ENCODE measurements around the gene MYOCD. TPM values are rescaled to one million over a fixed set of nuclear protein-coding genes. Genes with fewer than 3 reads are reported as not detected.

MYOCD gene
- total RNA-seq, 1 experiment from 2014 or later, result 1.2 TPM

- no peak for TF ChIP-seq IRF2 (CRISPR knock-in tag; IDR thresholded peaks at IDR 0.05; ENCODE audit: borderline replicate concordance, low read depth)
Measured at GRCh38 chr17:12622726-12623125, 43.0 kb upstream of the MYOCD start (continued).

DNA sequence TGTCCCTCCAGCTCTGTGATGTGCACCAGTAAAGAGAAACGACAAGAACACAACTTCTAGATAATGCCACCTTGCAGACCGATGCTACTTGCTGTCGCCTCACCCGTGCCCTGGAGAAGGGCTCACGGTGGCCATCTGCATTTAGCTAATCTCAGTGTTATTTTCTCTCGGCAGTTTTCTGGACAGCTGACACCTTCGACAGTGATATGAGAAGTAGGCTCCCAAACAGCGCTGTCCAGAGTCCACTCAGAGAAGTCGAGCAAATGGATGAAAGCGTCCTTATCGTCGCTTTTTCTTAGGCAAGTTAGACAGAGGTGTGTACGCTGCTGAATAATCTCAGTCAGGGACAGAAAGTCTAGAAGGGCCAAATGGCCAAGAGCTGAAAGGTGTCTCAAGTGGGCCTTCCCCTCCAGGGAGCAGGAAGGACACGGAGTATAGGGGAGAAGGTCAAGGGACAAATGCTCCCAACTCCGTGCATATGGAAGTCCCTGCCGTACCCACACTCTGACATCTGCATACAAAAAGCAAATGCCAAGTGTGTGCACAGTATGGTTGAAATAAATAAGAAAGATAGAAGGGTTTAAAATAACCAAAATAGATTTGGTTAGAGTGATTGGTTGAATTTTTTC is 42.4 kb upstream of the MYOCD start:
- Mint-ChIP-seq H3K27me3 (ENCODE audit: low read depth) (no peaks in the 10 kb centered on the region), H3K36me3 (no peaks in the 10 kb centered on the region), H3K4me1 (peaks cover 58% of the 10 kb centered on the region), H3K9me3 (no peaks in the 10 kb centered on the region), H3K27ac (peak overlapping the region; percentile 50), H3K4me3 (no peak overlapping the region)
- DNase-seq (ENCODE audit: low spot score) (no peak), ATAC-seq (no peak)
- CTCF ChIA-PET, result interaction anchor here (1.1 to 3.9 kb wide), 3 partner anchors 77 to 281 kb away, joined by 3 to 22 read pairs (median 4); no protein-coding TSS in a partner anchor
- POLR2A ChIA-PET, result no interaction called here
- TF ChIP-seq NFE2L1 (CRISPR knock-in tag; IDR thresholded peaks at IDR 0.05), result no peak
- TF ChIP-seq, protein P1, sequence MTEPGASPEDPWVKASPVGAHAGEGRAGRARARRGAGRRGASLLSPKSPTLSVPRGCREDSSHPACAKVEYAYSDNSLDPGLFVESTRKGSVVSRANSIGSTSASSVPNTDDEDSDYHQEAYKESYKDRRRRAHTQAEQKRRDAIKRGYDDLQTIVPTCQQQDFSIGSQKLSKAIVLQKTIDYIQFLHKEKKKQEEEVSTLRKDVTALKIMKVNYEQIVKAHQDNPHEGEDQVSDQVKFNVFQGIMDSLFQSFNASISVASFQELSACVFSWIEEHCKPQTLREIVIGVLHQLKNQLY (CRISPR knock-in tag; IDR thresholded peaks at IDR 0.05), result no peak
- TF ChIP-seq, protein P2, sequence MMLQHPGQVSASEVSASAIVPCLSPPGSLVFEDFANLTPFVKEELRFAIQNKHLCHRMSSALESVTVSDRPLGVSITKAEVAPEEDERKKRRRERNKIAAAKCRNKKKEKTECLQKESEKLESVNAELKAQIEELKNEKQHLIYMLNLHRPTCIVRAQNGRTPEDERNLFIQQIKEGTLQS (CRISPR knock-in tag; conservative IDR thresholded peaks at IDR 0.05), result no peak
- no peak for TF ChIP-seq ZNF396 (CRISPR knock-in tag; IDR thresholded peaks at IDR 0.05; ENCODE audit: borderline replicate concordance)

- DNase-seq (ENCODE audit: low spot score) (no peak), ATAC-seq (no peak)
- H3K9me3 Mint-ChIP-seq, result no peaks in the 10 kb centered on the region
- no peaks in the 10 kb centered on the region for H3K27me3 Mint-ChIP-seq (ENCODE audit: low read depth)
- H3K36me3 Mint-ChIP-seq, result no peaks in the 10 kb centered on the region
- TF ChIP-seq NFYB (CRISPR knock-in tag; conservative IDR thresholded peaks at IDR 0.05; ENCODE audit: low read depth), result no peak
- no peak for TF ChIP-seq IRF2 (CRISPR knock-in tag; IDR thresholded peaks at IDR 0.05; ENCODE audit: borderline replicate concordance, low read depth)
- TF ChIP-seq, protein P3, sequence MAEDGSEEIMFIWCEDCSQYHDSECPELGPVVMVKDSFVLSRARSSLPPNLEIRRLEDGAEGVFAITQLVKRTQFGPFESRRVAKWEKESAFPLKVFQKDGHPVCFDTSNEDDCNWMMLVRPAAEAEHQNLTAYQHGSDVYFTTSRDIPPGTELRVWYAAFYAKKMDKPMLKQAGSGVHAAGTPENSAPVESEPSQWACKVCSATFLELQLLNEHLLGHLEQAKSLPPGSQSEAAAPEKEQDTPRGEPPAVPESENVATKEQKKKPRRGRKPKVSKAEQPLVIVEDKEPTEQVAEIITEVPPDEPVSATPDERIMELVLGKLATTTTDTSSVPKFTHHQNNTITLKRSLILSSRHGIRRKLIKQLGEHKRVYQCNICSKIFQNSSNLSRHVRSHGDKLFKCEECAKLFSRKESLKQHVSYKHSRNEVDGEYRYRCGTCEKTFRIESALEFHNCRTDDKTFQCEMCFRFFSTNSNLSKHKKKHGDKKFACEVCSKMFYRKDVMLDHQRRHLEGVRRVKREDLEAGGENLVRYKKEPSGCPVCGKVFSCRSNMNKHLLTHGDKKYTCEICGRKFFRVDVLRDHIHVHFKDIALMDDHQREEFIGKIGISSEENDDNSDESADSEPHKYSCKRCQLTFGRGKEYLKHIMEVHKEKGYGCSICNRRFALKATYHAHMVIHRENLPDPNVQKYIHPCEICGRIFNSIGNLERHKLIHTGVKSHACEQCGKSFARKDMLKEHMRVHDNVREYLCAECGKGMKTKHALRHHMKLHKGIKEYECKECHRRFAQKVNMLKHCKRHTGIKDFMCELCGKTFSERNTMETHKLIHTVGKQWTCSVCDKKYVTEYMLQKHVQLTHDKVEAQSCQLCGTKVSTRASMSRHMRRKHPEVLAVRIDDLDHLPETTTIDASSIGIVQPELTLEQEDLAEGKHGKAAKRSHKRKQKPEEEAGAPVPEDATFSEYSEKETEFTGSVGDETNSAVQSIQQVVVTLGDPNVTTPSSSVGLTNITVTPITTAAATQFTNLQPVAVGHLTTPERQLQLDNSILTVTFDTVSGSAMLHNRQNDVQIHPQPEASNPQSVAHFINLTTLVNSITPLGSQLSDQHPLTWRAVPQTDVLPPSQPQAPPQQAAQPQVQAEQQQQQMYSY (CRISPR knock-in tag; IDR thresholded peaks at IDR 0.05), result no peak
- no peak for TF ChIP-seq JUN (CRISPR knock-in tag; IDR thresholded peaks at IDR 0.05)
- TF ChIP-seq, protein P4, sequence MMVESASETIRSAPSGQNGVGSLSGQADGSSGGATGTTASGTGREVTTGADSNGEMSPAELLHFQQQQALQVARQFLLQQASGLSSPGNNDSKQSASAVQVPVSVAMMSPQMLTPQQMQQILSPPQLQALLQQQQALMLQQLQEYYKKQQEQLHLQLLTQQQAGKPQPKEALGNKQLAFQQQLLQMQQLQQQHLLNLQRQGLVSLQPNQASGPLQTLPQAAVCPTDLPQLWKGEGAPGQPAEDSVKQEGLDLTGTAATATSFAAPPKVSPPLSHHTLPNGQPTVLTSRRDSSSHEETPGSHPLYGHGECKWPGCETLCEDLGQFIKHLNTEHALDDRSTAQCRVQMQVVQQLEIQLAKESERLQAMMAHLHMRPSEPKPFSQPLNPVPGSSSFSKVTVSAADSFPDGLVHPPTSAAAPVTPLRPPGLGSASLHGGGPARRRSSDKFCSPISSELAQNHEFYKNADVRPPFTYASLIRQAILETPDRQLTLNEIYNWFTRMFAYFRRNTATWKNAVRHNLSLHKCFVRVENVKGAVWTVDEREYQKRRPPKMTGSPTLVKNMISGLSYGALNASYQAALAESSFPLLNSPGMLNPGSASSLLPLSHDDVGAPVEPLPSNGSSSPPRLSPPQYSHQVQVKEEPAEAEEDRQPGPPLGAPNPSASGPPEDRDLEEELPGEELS (CRISPR knock-in tag; IDR thresholded peaks at IDR 0.05), result no peak
- no peak for TF ChIP-seq ZNF317 (CRISPR knock-in tag; IDR thresholded peaks at IDR 0.05; ENCODE audit: borderline replicate concordance, low read depth)
- TF ChIP-seq, protein P2 (CRISPR knock-in tag; conservative IDR thresholded peaks at IDR 0.05), result no peak
- no peak for TF ChIP-seq ZNF396 (CRISPR knock-in tag; IDR thresholded peaks at IDR 0.05; ENCODE audit: borderline replicate concordance)
- TF ChIP-seq, protein P5, sequence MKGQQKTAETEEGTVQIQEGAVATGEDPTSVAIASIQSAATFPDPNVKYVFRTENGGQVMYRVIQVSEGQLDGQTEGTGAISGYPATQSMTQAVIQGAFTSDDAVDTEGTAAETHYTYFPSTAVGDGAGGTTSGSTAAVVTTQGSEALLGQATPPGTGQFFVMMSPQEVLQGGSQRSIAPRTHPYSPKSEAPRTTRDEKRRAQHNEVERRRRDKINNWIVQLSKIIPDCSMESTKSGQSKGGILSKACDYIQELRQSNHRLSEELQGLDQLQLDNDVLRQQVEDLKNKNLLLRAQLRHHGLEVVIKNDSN (CRISPR knock-in tag; IDR thresholded peaks at IDR 0.05), result no peak
- no peak for TF ChIP-seq PREB (CRISPR knock-in tag; IDR thresholded peaks at IDR 0.05; ENCODE audit: borderline replicate concordance)
- TF ChIP-seq SMAD3 (CRISPR knock-in tag; IDR thresholded peaks at IDR 0.05; ENCODE audit: borderline replicate concordance), result no peak
- TF ChIP-seq NFATC4 (CRISPR knock-in tag; IDR thresholded peaks at IDR 0.05), result no peak
- TF ChIP-seq GABPB1 (CRISPR knock-in tag; IDR thresholded peaks at IDR 0.05), result no peak
- TF ChIP-seq, protein P1 (CRISPR knock-in tag; IDR thresholded peaks at IDR 0.05), result no peak
- TF ChIP-seq NR2C2 (CRISPR knock-in tag; IDR thresholded peaks at IDR 0.05), result no peak
- TF ChIP-seq RELA (CRISPR knock-in tag; IDR thresholded peaks at IDR 0.05; ENCODE audit: borderline replicate concordance), result no peak
- no peak for TF ChIP-seq MXD4 (CRISPR knock-in tag; IDR thresholded peaks at IDR 0.05; ENCODE audit: borderline replicate concordance)
- no peak overlapping the region for H3K4me3 Mint-ChIP-seq
- ChIA-PET CTCF (interaction anchor here (1.0 to 3.9 kb wide), 4 partner anchors 11 to 78 kb away, joined by 3 to 22 read pairs (median 4); no protein-coding TSS in a partner anchor), POLR2A (interaction anchor here (1.2 kb wide), 1 partner anchor 57 kb away, joined by 3 read pairs; no protein-coding TSS in a partner anchor)
- peaks cover 58% of the 10 kb centered on the region for H3K4me1 Mint-ChIP-seq
- peak overlapping the region; percentile 35; the same call in 1 of the 2 replicates for H3K27ac Mint-ChIP-seq
Measured at GRCh38 chr17:12624211-12624610, 41.5 kb upstream of the MYOCD start.
